Adrenal gland (tissue), 12 donors: ENCODE measurements around the gene MAPKAP1. TPM values are rescaled to one million over a fixed set of nuclear protein-coding genes. Genes with fewer than 3 reads are reported as not detected.

ENCODE experiments used
- DNase-seq, 7 donors: peaks; one replicate each; pipeline ENCODE4 v3.0.0-alpha.2; 2019 to 2020
- H3K27ac ChIP-seq, 5 donors: fragments of 200-600 bp; sonication (generic) in 4 of 5; 1 replicate in 3 of 5; 2 replicates in 2 of 5; pipeline versions ENCODE4 v1.5.1 to v1.8.0; 2016 to 2020; ENCODE audit warnings: mild to moderate bottlenecking in 1 of 5
- H3K27me3 ChIP-seq: fragments of 200-600 bp; 2 replicates; pipeline ENCODE4 v1.8.0; 2021
- H3K36me3 ChIP-seq, 2 donors: fragments of 200-600 bp; replicated peaks in 1 of 2; 1 replicate in 1 of 2; 2 replicates in 1 of 2; pipeline versions ENCODE4 v1.5.1 to v1.8.0; 2018 to 2022
- H3K4me1 ChIP-seq, 2 donors: fragments of 200-600 bp; replicated peaks in 1 of 2; 1 replicate in 1 of 2; 2 replicates in 1 of 2; pipeline versions ENCODE4 v1.5.1 to v1.8.0; 2018 to 2021
- H3K4me3 ChIP-seq, 4 donors: fragments of 200-600 bp; sonication (generic) in 3 of 4; one replicate each; pipeline ENCODE4 v1.5.1; 2016 to 2018
- H3K9me3 ChIP-seq, 3 donors: fragments of 200-600 bp; sonication (generic) in 1 of 3; replicated peaks in 1 of 3; 1 replicate in 2 of 3; 2 replicates in 1 of 3; pipeline versions ENCODE4 v1.5.1 to v1.8.0; 2016 to 2021
- POLR2A ChIP-seq, 2 donors: fragments of 450-650 bp; IDR thresholded peaks; one replicate each; pipeline ENCODE4 v1.6.1; 2017; ENCODE audit warnings: antibody characterized with exemption in 2 of 2, mild to moderate bottlenecking in 2 of 2, moderate library complexity in 1 of 2
- WGBS, 4 donors: extraction: QIAGEN DNeasy Blood & Tissue Kit in 2 of 4; methylation state at CpG; one replicate each; pipeline versions ENCODE4 v1.1.5 to v1.1.7; 2013 to 2017; 5-methylcytosine and 5-hydroxymethylcytosine counted together
- intact Hi-C, 2 donors: fragments of 100-400 bp; cut with DNase I; formaldehyde crosslinking; loops; one replicate each; pipeline versions ENCODE4 v1.14.1 to v1.15.0; 2022 to 2023
- polyA plus RNA-seq, 3 donors: library from polyadenylated mRNA; stranded (reverse); fragments of 200-250 nt in 2 of 3; fragments of 350-450 nt in 1 of 3; fragmentation: Illumina TruSeq in 1 of 3; extraction: RNeasy Lipid Tissue Mini Kit (QIAGEN cat#74804) in 1 of 3; gene quantifications; one replicate each; pipeline ENCODE4 v1.2.3, GENCODE V29; 2013 to 2014
- total RNA-seq, 9 donors: library from RNA; depleted of rRNA in 4 of 9; stranded (reverse); fragments of >200 nt in 4 of 9; fragments of 120-200 nt in 1 of 9; fragmentation: NEBNext Ultra II Directional in 1 of 9; extraction: Animal tissue kit (Norgen Biotek cat#: 25700) in 1 of 9; gene quantifications; one replicate each; pipeline versions ENCODE4 v1.1.0 to v1.2.4, GENCODE V29; 2013 to 2023
- TF ChIP-seq, protein P1 (sequence below), 6 experiments: fragments of 450-650 bp in 4 of 6; fragments of 200-600 bp in 2 of 6; sonication (generic) in 1 of 6; IDR thresholded peaks; 1 replicate in 5 of 6; 2 replicates in 1 of 6; pipeline versions ENCODE4 v1.5.1 to v1.8.0; 2016 to 2021; ENCODE audit warnings: antibody characterized with exemption in 6 of 6, mild to moderate bottlenecking in 2 of 6, moderate library complexity in 1 of 6
- donor health status: healthy with polysubstance abuse.
- donor health status: Bipolar disorder and iron deficiency.
- donor health status: DM: yes; HTN: yes; CAD: no.
- donor health status: DM: no; HTN: no; CAD: no.
- donor health status: DM: no; HTN: no; CAD: no.
- donor health status: DM: yes; HTN: yes; CAD: no.

Gene MAPKAP1
- total and polyA plus RNA-seq, 12 donors = 72.2 to 156 (median 94.9) TPM

DNA sequence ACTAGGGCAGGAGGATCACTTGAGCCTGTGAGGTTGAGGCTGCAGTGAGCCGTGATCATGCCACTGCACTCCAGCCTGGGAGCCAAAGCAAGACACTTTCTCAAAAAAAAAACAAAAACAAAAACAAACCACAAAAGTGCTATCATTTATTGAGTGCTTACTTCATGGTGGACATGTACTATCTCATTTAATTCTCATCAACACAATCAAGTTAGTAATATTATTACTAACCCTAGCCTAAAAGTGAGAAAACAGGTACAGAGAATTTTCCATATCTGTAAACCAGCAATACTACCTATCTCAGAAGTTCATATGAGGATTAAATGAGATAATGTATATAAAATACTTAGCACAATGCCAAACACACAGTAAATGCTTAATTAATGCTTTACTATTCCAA, 85.8 kb downstream of the MAPKAP1 start:
- intact Hi-C loops = no loop called here
- H3K4me3 ChIP-seq = no peak overlapping the region
- H3K27me3 ChIP-seq = no peaks in the 10 kb centered on the region
- no peaks in the 10 kb centered on the region for H3K36me3 ChIP-seq
- 92 to 100% (median 97%) methylated on average over 1 of the region's 1 CpG for WGBS, 4 donors
- no peak for TF ChIP-seq POLR2A (IDR thresholded peaks at IDR 0.05)
- TF ChIP-seq, protein P1, sequence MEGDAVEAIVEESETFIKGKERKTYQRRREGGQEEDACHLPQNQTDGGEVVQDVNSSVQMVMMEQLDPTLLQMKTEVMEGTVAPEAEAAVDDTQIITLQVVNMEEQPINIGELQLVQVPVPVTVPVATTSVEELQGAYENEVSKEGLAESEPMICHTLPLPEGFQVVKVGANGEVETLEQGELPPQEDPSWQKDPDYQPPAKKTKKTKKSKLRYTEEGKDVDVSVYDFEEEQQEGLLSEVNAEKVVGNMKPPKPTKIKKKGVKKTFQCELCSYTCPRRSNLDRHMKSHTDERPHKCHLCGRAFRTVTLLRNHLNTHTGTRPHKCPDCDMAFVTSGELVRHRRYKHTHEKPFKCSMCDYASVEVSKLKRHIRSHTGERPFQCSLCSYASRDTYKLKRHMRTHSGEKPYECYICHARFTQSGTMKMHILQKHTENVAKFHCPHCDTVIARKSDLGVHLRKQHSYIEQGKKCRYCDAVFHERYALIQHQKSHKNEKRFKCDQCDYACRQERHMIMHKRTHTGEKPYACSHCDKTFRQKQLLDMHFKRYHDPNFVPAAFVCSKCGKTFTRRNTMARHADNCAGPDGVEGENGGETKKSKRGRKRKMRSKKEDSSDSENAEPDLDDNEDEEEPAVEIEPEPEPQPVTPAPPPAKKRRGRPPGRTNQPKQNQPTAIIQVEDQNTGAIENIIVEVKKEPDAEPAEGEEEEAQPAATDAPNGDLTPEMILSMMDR (IDR thresholded peaks at IDR 0.05) = no peak
- DNase-seq = no peak
- H3K9me3 ChIP-seq = no peaks in the 10 kb centered on the region
- no peak overlapping the region for H3K27ac ChIP-seq
- H3K4me1 ChIP-seq = no peaks in the 10 kb centered on the region

DNA sequence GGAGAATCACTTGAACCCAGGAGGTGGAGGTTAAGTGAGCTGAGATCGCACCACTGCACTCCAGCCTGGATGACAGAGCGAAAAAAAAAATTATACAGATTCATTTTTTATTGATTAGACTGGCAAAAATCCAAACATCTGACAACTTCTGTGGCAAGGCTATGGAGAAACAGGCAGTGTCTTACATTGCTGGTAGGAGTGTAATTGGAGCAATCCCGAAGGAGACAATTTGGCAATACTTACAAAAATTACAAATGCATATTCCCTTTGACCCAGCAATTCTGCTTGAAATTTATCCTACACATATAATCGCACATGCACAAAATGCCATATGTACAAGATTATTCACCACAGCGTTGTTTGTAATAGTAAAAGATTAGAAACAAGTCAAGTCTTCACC, 86.8 kb downstream of the MAPKAP1 start:
- intact Hi-C loops = no loop called here
- DNase-seq = no peak
- Histone ChIP-seq H3K27me3 (no peaks in the 10 kb centered on the region), H3K4me3 (no peak overlapping the region), H3K27ac (no peak overlapping the region), H3K9me3 (no peaks in the 10 kb centered on the region), H3K36me3 (no peaks in the 10 kb centered on the region), H3K4me1 (no peaks in the 10 kb centered on the region)
- 82 to 90% (median 85%) methylated on average over 5 of the region's 5 CpGs for WGBS, 4 donors
- TF ChIP-seq, protein P1 (IDR thresholded peaks at IDR 0.05) = no peak
- no peak for TF ChIP-seq POLR2A (IDR thresholded peaks at IDR 0.05)

DNA sequence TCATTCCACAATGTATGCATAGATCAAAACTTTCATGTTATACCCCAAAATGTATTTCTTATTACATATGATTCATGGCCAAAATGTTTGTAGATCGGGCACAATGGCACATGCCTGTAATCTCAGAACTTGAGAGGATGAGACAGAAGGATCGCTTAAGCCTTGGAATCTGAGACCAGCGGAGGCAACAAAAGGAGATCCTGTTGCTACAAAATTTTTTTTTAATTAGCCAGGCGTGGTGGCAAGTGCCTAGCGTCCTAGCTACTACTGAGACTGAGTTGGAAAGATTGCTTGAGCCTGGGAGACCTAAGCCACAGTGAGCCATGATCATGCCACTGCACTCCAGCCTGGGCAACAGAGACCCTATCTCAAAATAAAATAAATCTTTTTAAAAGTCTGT, 89.9 kb downstream of the MAPKAP1 start:
- no peaks in the 10 kb centered on the region for H3K9me3 ChIP-seq
- H3K27me3 ChIP-seq = no peaks in the 10 kb centered on the region
- no peaks in the 10 kb centered on the region for H3K36me3 ChIP-seq
- no peak for DNase-seq
- intact Hi-C loops = no loop called here
- 90 to 97% (median 95%) methylated on average over 5 of the region's 5 CpGs for WGBS, 4 donors
- H3K4me3 ChIP-seq = no peak overlapping the region
- no peaks in the 10 kb centered on the region for H3K4me1 ChIP-seq
- TF ChIP-seq, protein P1 (IDR thresholded peaks at IDR 0.05) = no peak
- TF ChIP-seq POLR2A (IDR thresholded peaks at IDR 0.05) = no peak
- H3K27ac ChIP-seq = no peak overlapping the region

DNA sequence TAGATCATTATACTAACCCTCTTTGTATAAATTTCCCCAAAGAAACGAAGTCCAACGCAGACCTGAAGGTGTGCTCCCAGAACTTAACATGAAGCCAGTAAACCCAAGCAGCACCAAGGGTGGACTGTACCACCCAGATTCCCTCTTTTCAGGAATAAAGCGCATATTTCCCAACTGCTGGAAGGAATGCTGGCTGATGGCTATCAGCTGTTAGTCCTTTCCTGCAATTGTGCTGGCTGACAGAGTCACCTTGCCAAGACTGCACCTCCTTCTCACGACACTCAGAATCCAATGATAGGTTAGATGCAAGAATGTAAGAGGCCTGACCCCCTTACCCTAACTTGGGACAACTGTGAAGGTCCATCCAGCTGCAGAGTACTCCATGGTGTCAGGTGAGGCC, 93.9 kb downstream of the MAPKAP1 start:
- Histone ChIP-seq H3K4me1 (peaks cover 0 to 8% of the 10 kb centered on the region in 2 donors), H3K4me3 (no peak overlapping the region), H3K9me3 (no peaks in the 10 kb centered on the region), H3K27me3 (no peaks in the 10 kb centered on the region), H3K27ac (no peak overlapping the region), H3K36me3 (no peaks in the 10 kb centered on the region)
- intact Hi-C loops = no loop called here
- 92 to 100% (median 94%) methylated on average over 4 of the region's 4 CpGs for WGBS, 4 donors
- TF ChIP-seq, protein P1 (IDR thresholded peaks at IDR 0.05) = no peak
- TF ChIP-seq POLR2A (IDR thresholded peaks at IDR 0.05) = no peak
- DNase-seq = no peak
